K562 (cell line): ENCODE results near the gene LTBP4. TPM values are rescaled to one million over a fixed set of nuclear protein-coding genes. Genes with fewer than 3 reads are reported as not detected.

Experiments used
- ASH1L ChIP-seq: fragments of 450-650 bp; IDR thresholded peaks from 2 replicates; pipeline ENCODE4 v1.6.1; 2018; ENCODE audit warnings: borderline replicate concordance, mild to moderate bottlenecking, low read depth; ENCODE audit not compliant: partially characterized antibody
- BACH1 ChIP-seq: fragments of 200-800 bp; sonication (Bioruptor generic); IDR thresholded peaks from 2 replicates; pipeline ENCODE4 v1.6.1; 2016; ENCODE audit warnings: missing genetic modification characterization, missing compliant biosample characterization
- BRD4 ChIP-seq: fragments of 200-600 bp; sonication (generic); IDR thresholded peaks from 2 replicates; pipeline ENCODE4 v1.6.1; 2017; ENCODE audit warnings: inconsistent platforms
- CBX8 ChIP-seq: fragments of 200-600 bp; sonication (generic); IDR thresholded peaks from 2 replicates; pipeline ENCODE4 v1.6.1; 2012; ENCODE audit warnings: borderline replicate concordance, mixed run types, low read depth, mild to moderate bottlenecking, moderate library complexity, mixed read lengths, low read length, control low read depth, inconsistent platforms; ENCODE audit not compliant: poor library complexity, severe bottlenecking; ENCODE audit errors: extremely low read depth
- FUS ChIP-seq: fragments of 200-400 bp; formaldehyde crosslinking; optimal IDR thresholded peaks from 2 replicates; pipeline ENCODE3; 2017; ENCODE audit warnings: low read depth, low read length
- GABPA ChIP-seq: fragments of 200-800 bp; sonication (Bioruptor generic); conservative IDR thresholded peaks from 2 replicates; pipeline ENCODE4 v1.6.1; 2016; ENCODE audit warnings: low read depth, missing genetic modification characterization, missing compliant biosample characterization
- HIVEP1 ChIP-seq: fragments of 250-450 bp; sonication (Bioruptor Pico); IDR thresholded peaks from 2 replicates; pipeline ENCODE4 v1.4.0; 2020; ENCODE audit warnings: mild to moderate bottlenecking
- KDM5B ChIP-seq: fragments of 200-600 bp; sonication (generic); IDR thresholded peaks from 2 replicates; pipeline ENCODE4 v1.6.1; 2012; ENCODE audit warnings: low read depth, mild to moderate bottlenecking, moderate library complexity, low read length, control low read depth, inconsistent platforms; ENCODE audit not compliant: insufficient replicate concordance
- KLF13 ChIP-seq: fragments of 450-650 bp; IDR thresholded peaks from 2 replicates; pipeline ENCODE4 v1.6.1; 2016; ENCODE audit warnings: missing genetic modification characterization, low read depth, mild to moderate bottlenecking, missing compliant biosample characterization, moderate library complexity, borderline replicate concordance
- PCBP1 ChIP-seq: fragments of 200-400 bp; formaldehyde crosslinking; IDR thresholded peaks from 2 replicates; pipeline ENCODE4 v1.6.1; 2018; ENCODE audit warnings: mild to moderate bottlenecking, low read depth, low read length; ENCODE audit not compliant: poor library complexity, severe bottlenecking
- POLR2G ChIP-seq: fragments of 200-400 bp; formaldehyde crosslinking; IDR thresholded peaks from 2 replicates; pipeline ENCODE4 v1.6.1; 2017; ENCODE audit warnings: low read depth, mild to moderate bottlenecking, antibody characterized with exemption, low read length, moderate library complexity
- RAD51 ChIP-seq: fragments of 450-650 bp; IDR thresholded peaks from 2 replicates; pipeline ENCODE4 v1.7.1; 2016; ENCODE audit warnings: low read depth, mild to moderate bottlenecking, borderline replicate concordance
- RFX1 ChIP-seq: fragments of 450-650 bp; IDR thresholded peaks from 2 replicates; pipeline ENCODE4 v1.6.1; 2016; ENCODE audit warnings: mild to moderate bottlenecking, moderate library complexity
- RNF2 ChIP-seq: sonication (generic); IDR thresholded peaks from 2 replicates; pipeline ENCODE4 v1.6.1; 2016
- SAFB2 ChIP-seq: fragments of 200-400 bp; formaldehyde crosslinking; IDR thresholded peaks from 2 replicates; pipeline ENCODE4 v1.6.1; 2018; ENCODE audit warnings: borderline replicate concordance, low read length, low read depth, moderate library complexity; ENCODE audit not compliant: severe bottlenecking
- SMAD4 ChIP-seq: fragments of 250-450 bp; sonication (Bioruptor Pico); conservative IDR thresholded peaks from 2 replicates; pipeline ENCODE4 v1.8.0; 2021; ENCODE audit warnings: inconsistent platforms, mild to moderate bottlenecking, moderate library complexity
- TEAD2 ChIP-seq: fragments of 450-650 bp; IDR thresholded peaks from 2 replicates; pipeline ENCODE4 v1.6.1; 2016; ENCODE audit warnings: missing genetic modification characterization, control low read depth, missing compliant biosample characterization
- ZNF699 ChIP-seq: fragments of 250-450 bp; sonication (Bioruptor Pico); IDR thresholded peaks from 2 replicates; pipeline ENCODE4 v1.8.0; 2021; ENCODE audit warnings: mild to moderate bottlenecking, moderate library complexity; ENCODE audit not compliant: insufficient replicate concordance
- ZNF707 ChIP-seq: fragments of 250-450 bp; sonication (Bioruptor Pico); conservative IDR thresholded peaks from 2 replicates; pipeline ENCODE4 v1.8.0; 2022; ENCODE audit warnings: inconsistent platforms, mild to moderate bottlenecking, moderate library complexity
- polyA plus RNA-seq, 8 experiments: library from polyadenylated mRNA; depleted of rRNA in 4 of 8; stranded (reverse) in 5 of 8; unstranded in 3 of 8; fragments of >200 nt; fragmentation: Nextera tagmentation in 2 of 8; fragmentation: Illumina TruSeq in 1 of 8; extraction: Ambion mirVana in 2 of 8; extraction: Trizol in 1 of 8; gene quantifications; 2 replicates each; pipeline versions ENCODE4 v1.2.1 to v1.2.3, GENCODE V29; 2011 to 2014; ENCODE audit warnings: inconsistent platforms in 1 of 8, missing spikeins in 1 of 8
- total RNA-seq, 7 experiments: library from RNA; depleted of rRNA in 6 of 7; stranded (reverse); fragments of >200 nt in 6 of 7; fragmentation: Illumina TruSeq in 2 of 7; extraction: Trizol in 2 of 7; gene quantifications; 2 replicates each; pipeline versions ENCODE4 v1.2.1 to v1.2.3, GENCODE V29; 2011 to 2021; ENCODE audit warnings: low replicate concordance in 1 of 7
- TF ChIP-seq, protein P1 (sequence below): sonication (generic); formaldehyde crosslinking; IDR thresholded peaks from 2 replicates; pipeline ENCODE4 v1.8.1; 2023; ENCODE audit warnings: mild to moderate bottlenecking, missing genetic modification reagents, moderate library complexity
- TF ChIP-seq, protein P2 (sequence below): fragments of 250-450 bp; sonication (Bioruptor Pico); IDR thresholded peaks from 2 replicates; pipeline ENCODE4 v1.8.0; 2021; ENCODE audit warnings: borderline replicate concordance, mild to moderate bottlenecking, moderate library complexity; ENCODE audit not compliant: poor library complexity, severe bottlenecking
- TF ChIP-seq, protein P3 (sequence below): fragments of 250-450 bp; sonication (Bioruptor Pico); IDR thresholded peaks from 2 replicates; pipeline ENCODE4 v1.8.0; 2021; ENCODE audit warnings: moderate library complexity, mild to moderate bottlenecking, inconsistent platforms
- TF ChIP-seq, protein P4 (sequence below): fragments of 250-450 bp; sonication (Bioruptor Pico); IDR thresholded peaks from 2 replicates; pipeline ENCODE4 v1.4.0; 2020; ENCODE audit warnings: mild to moderate bottlenecking, moderate library complexity, borderline replicate concordance

The LTBP4 gene
- total and polyA plus RNA-seq, 9 of the 15 experiments (the other 6 are each of a cell fraction or from before 2014, with no cell fraction given) = 0.35 to 160 (median 31.6) TPM

DNA sequence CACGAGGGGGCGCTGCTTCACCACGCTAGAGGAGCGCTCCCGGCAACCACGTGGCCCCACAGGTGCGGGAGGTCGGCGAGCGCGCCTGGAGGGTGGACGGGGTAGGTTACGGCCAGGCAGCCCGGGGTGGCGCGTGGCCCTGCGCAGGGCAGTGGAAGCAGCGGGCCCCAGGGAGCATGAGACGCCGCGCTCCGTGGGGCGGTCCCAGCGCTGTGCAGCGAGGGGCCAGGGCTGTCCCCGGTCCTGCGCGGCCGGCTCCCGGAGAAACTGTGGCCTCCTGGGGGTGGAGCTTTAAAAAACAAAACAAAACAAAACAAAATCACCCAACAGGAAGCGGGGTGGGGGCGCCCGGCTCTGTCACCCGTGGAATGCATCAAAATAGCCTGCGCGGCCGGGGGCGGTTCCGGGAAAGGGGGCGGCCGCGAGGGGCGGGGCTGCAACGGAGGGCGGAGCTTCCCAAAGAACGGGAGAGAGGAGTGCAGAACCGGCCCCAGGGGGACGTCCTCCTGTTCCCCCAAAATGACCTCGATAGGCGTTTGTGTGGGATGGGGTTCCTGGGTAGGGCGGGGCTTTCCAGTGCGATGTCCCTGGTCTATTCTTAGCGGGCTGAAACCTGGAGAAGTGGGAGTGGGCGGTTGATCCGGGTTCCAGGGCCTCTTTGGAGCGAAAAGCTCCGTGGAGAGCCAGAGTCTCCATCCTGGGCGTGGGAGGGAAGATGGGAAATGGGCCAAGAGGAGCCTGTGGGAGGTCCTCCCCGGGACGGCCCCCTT lies 61.9 kb downstream of the LTBP4 start (continued):
- TF ChIP-seq CBX8 (no peak), ASH1L (no peak), ZNF699 (no peak), BACH1 (tag) (no peak), TEAD2 (no peak), HIVEP1 (CRISPR knock-in tag) (no peak), SAFB2 (no peak), RAD51 (peak; percentile 89), BRD4 (no peak), KLF13 (tag) (peak; percentile 78), KDM5B (peak; percentile 60), RFX1 (no peak), SMAD4 (CRISPR knock-in tag) (peak; percentile 57; the same call in 1 of the 2 replicates), RNF2 (peak; percentile 56; the same call in 1 of the 2 replicates), ZNF707 (CRISPR knock-in tag) (no peak), PCBP1 (peak; percentile 93), POLR2G (peak; percentile 84), GABPA (peak; percentile 46; the same call in 1 of the 2 replicates), FUS (peak; percentile 31)
- TF ChIP-seq, protein P1, sequence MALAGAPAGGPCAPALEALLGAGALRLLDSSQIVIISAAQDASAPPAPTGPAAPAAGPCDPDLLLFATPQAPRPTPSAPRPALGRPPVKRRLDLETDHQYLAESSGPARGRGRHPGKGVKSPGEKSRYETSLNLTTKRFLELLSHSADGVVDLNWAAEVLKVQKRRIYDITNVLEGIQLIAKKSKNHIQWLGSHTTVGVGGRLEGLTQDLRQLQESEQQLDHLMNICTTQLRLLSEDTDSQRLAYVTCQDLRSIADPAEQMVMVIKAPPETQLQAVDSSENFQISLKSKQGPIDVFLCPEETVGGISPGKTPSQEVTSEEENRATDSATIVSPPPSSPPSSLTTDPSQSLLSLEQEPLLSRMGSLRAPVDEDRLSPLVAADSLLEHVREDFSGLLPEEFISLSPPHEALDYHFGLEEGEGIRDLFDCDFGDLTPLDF (CRISPR knock-in tag) = peak; percentile 79; the same call in 1 of the 2 replicates
- TF ChIP-seq, protein P2, sequence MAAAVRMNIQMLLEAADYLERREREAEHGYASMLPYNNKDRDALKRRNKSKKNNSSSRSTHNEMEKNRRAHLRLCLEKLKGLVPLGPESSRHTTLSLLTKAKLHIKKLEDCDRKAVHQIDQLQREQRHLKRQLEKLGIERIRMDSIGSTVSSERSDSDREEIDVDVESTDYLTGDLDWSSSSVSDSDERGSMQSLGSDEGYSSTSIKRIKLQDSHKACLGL = peak; percentile 90
- TF ChIP-seq, protein P3, sequence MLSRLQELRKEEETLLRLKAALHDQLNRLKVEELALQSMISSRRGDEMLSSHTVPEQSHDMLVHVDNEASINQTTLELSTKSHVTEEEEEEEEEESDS (CRISPR knock-in tag) = no peak
- TF ChIP-seq, protein P4, sequence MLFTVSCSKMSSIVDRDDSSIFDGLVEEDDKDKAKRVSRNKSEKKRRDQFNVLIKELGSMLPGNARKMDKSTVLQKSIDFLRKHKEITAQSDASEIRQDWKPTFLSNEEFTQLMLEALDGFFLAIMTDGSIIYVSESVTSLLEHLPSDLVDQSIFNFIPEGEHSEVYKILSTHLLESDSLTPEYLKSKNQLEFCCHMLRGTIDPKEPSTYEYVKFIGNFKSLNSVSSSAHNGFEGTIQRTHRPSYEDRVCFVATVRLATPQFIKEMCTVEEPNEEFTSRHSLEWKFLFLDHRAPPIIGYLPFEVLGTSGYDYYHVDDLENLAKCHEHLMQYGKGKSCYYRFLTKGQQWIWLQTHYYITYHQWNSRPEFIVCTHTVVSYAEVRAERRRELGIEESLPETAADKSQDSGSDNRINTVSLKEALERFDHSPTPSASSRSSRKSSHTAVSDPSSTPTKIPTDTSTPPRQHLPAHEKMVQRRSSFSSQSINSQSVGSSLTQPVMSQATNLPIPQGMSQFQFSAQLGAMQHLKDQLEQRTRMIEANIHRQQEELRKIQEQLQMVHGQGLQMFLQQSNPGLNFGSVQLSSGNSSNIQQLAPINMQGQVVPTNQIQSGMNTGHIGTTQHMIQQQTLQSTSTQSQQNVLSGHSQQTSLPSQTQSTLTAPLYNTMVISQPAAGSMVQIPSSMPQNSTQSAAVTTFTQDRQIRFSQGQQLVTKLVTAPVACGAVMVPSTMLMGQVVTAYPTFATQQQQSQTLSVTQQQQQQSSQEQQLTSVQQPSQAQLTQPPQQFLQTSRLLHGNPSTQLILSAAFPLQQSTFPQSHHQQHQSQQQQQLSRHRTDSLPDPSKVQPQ (CRISPR knock-in tag) = peak; percentile 21; the same call in 1 of the 2 replicates
